HepG2 (cell line): Measurements from ENCODE around the gene MBLAC1. TPM values are rescaled to one million over a fixed set of nuclear protein-coding genes. Genes with fewer than 3 reads are reported as not detected.
A peak's percentile ranks its signal among the peaks of the same experiment; 100 is the strongest.

Experiments
- DMAP1 ChIP-seq: IDR thresholded peaks from 2 replicates; pipeline ENCODE4 v1.6.1; 2016
- FOXA3 ChIP-seq: IDR thresholded peaks from 2 replicates; pipeline ENCODE4 v1.6.1; 2016; ENCODE audit warnings: missing genetic modification reagents, missing compliant biosample characterization
- HOXA3 ChIP-seq: sonication (generic); formaldehyde crosslinking; IDR thresholded peaks from 2 replicates; pipeline ENCODE4 v1.5.0; 2020; ENCODE audit warnings: missing genetic modification reagents
- KDM1A ChIP-seq: IDR thresholded peaks from 2 replicates; pipeline ENCODE4 v1.6.1; 2016; ENCODE audit warnings: missing compliant biosample characterization
- KDM5B ChIP-seq: sonication (generic); formaldehyde crosslinking; IDR thresholded peaks from 2 replicates; pipeline ENCODE4 v1.4.0; 2020; ENCODE audit warnings: missing genetic modification reagents, mild to moderate bottlenecking, borderline replicate concordance
- MED8 ChIP-seq: sonication (generic); formaldehyde crosslinking; IDR thresholded peaks from 2 replicates; pipeline ENCODE4 v1.8.1; 2023; ENCODE audit warnings: mild to moderate bottlenecking, missing genetic modification reagents; ENCODE audit not compliant: insufficient replicate concordance
- SNRNP70 ChIP-seq: fragments of 200-400 bp; formaldehyde crosslinking; IDR thresholded peaks from 2 replicates; pipeline ENCODE4 v1.6.1; 2017; ENCODE audit warnings: mild to moderate bottlenecking, low read depth, low read length, moderate library complexity
- TBP ChIP-seq: sonication (generic); formaldehyde crosslinking; IDR thresholded peaks from 2 replicates; pipeline ENCODE4 v1.5.0; 2020; ENCODE audit warnings: missing genetic modification reagents
- TOPORS ChIP-seq: sonication (generic); formaldehyde crosslinking; IDR thresholded peaks from 2 replicates; pipeline ENCODE4 v1.8.0; 2023; ENCODE audit warnings: mild to moderate bottlenecking, missing genetic modification reagents
- ZNF720 ChIP-seq: sonication (generic); formaldehyde crosslinking; IDR thresholded peaks from 2 replicates; pipeline ENCODE4 v1.4.0; 2020; ENCODE audit warnings: missing genetic modification reagents
- polyA plus RNA-seq, 8 experiments: library from polyadenylated mRNA; depleted of rRNA in 3 of 8; stranded (reverse) in 7 of 8; unstranded in 1 of 8; fragments of >200 nt; fragmentation: Illumina TruSeq in 4 of 8; extraction: Trizol in 4 of 8; gene quantifications; 2 replicates each; pipeline versions ENCODE4 v1.2.1 to v1.2.3, GENCODE V29; 2011 to 2016; ENCODE audit warnings: low read depth in 4 of 8, missing spikeins in 1 of 8, mixed read lengths in 1 of 8; ENCODE audit not compliant: insufficient read depth in 1 of 8
- total RNA-seq, 5 experiments: library from RNA; depleted of rRNA; stranded (reverse); fragments of >200 nt; fragmentation: Illumina TruSeq; extraction: Trizol; gene quantifications; 2 replicates each; pipeline ENCODE4 v1.2.3, GENCODE V29; 2016; ENCODE audit warnings: low read depth in 1 of 5
- TF ChIP-seq, protein P1 (sequence below): sonication (generic); formaldehyde crosslinking; IDR thresholded peaks from 2 replicates; pipeline ENCODE4 v1.4.0; 2020; ENCODE audit warnings: missing genetic modification reagents, borderline replicate concordance
- TF ChIP-seq, protein P2 (sequence below): sonication (generic); formaldehyde crosslinking; IDR thresholded peaks from 2 replicates; pipeline ENCODE4 v1.9.0; 2021; ENCODE audit warnings: missing genetic modification reagents, borderline replicate concordance
- TF ChIP-seq, protein P3 (sequence below): sonication (generic); formaldehyde crosslinking; IDR thresholded peaks from 2 replicates; pipeline ENCODE4 v1.5.0; 2020; ENCODE audit warnings: mild to moderate bottlenecking, missing genetic modification reagents
- TF ChIP-seq, protein P4 (sequence below): sonication (generic); formaldehyde crosslinking; IDR thresholded peaks from 2 replicates; pipeline ENCODE4 v1.5.0; 2020; ENCODE audit warnings: mild to moderate bottlenecking, missing genetic modification reagents, borderline replicate concordance

MBLAC1 gene
- total and polyA plus RNA-seq, 2 of the 13 experiments (the other 11 are each of a cell fraction or from before 2014, with no cell fraction given): 0.79 to 2.1 TPM

DNA sequence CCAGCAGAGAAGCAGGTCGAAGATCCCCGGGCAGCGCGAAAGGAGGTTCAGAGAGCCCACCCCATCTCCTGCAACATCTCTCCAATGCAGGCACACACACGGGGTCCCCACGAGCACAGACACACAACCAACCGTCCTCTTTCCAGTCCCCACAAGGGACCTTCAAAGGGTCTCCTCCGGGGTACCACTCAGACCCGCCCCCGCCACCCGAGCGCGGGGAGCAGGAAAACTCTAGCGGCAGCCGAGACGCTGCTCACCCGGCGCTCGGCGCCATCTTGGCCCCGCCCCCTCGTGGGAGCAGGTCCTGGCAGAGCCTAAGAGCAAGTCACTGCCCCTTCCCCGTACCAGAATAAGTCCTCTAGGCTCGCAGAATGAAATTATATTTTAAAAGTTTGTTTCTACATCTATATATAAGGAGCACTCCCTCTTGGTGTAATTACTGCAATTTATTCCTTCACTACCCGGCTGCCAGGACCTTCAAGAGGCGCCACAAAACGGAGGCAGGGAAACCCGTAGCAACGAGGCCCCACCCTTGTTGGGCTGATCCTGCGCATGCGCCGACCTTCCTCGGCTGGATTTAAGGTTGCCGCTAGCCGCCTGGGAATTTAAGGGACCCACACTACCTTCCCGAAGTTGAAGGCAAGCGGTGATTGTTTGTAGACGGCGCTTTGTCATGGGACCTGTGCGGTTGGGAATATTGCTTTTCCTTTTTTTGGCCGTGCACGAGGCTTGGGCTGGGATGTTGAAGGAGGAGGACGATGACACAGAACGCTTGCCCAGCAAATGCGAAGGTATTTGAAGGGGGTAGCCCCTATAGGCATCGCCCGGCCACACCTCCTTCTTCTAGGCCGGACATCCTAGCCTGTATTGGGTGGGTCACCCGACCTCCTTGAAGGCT, 7.4 kb upstream of the MBLAC1 start, which contains the start of the genes CNPY4 and TAF6 (continued):
- TF ChIP-seq, protein P1, sequence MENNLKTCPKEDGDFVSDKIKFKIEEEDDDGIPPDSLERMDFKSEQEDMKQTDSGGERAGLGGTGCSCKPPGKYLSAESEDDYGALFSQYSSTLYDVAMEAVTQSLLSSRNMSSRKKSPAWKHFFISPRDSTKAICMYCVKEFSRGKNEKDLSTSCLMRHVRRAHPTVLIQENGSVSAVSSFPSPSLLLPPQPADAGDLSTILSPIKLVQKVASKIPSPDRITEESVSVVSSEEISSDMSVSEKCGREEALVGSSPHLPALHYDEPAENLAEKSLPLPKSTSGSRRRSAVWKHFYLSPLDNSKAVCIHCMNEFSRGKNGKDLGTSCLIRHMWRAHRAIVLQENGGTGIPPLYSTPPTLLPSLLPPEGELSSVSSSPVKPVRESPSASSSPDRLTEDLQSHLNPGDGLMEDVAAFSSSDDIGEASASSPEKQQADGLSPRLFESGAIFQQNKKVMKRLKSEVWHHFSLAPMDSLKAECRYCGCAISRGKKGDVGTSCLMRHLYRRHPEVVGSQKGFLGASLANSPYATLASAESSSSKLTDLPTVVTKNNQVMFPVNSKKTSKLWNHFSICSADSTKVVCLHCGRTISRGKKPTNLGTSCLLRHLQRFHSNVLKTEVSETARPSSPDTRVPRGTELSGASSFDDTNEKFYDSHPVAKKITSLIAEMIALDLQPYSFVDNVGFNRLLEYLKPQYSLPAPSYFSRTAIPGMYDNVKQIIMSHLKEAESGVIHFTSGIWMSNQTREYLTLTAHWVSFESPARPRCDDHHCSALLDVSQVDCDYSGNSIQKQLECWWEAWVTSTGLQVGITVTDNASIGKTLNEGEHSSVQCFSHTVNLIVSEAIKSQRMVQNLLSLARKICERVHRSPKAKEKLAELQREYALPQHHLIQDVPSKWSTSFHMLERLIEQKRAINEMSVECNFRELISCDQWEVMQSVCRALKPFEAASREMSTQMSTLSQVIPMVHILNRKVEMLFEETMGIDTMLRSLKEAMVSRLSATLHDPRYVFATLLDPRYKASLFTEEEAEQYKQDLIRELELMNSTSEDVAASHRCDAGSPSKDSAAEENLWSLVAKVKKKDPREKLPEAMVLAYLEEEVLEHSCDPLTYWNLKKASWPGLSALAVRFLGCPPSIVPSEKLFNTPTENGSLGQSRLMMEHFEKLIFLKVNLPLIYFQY (CRISPR knock-in tag): no peak
- no peak for TF ChIP-seq TOPORS
- TF ChIP-seq HOXA3 (CRISPR knock-in tag): peak; percentile 67; the same call in 1 of the 2 replicates
- TF ChIP-seq MED8: no peak
- TF ChIP-seq TBP (CRISPR knock-in tag): no peak
- TF ChIP-seq, protein P2, sequence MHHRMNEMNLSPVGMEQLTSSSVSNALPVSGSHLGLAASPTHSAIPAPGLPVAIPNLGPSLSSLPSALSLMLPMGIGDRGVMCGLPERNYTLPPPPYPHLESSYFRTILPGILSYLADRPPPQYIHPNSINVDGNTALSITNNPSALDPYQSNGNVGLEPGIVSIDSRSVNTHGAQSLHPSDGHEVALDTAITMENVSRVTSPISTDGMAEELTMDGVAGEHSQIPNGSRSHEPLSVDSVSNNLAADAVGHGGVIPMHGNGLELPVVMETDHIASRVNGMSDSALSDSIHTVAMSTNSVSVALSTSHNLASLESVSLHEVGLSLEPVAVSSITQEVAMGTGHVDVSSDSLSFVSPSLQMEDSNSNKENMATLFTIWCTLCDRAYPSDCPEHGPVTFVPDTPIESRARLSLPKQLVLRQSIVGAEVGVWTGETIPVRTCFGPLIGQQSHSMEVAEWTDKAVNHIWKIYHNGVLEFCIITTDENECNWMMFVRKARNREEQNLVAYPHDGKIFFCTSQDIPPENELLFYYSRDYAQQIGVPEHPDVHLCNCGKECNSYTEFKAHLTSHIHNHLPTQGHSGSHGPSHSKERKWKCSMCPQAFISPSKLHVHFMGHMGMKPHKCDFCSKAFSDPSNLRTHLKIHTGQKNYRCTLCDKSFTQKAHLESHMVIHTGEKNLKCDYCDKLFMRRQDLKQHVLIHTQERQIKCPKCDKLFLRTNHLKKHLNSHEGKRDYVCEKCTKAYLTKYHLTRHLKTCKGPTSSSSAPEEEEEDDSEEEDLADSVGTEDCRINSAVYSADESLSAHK (CRISPR knock-in tag): no peak
- TF ChIP-seq, protein P3, sequence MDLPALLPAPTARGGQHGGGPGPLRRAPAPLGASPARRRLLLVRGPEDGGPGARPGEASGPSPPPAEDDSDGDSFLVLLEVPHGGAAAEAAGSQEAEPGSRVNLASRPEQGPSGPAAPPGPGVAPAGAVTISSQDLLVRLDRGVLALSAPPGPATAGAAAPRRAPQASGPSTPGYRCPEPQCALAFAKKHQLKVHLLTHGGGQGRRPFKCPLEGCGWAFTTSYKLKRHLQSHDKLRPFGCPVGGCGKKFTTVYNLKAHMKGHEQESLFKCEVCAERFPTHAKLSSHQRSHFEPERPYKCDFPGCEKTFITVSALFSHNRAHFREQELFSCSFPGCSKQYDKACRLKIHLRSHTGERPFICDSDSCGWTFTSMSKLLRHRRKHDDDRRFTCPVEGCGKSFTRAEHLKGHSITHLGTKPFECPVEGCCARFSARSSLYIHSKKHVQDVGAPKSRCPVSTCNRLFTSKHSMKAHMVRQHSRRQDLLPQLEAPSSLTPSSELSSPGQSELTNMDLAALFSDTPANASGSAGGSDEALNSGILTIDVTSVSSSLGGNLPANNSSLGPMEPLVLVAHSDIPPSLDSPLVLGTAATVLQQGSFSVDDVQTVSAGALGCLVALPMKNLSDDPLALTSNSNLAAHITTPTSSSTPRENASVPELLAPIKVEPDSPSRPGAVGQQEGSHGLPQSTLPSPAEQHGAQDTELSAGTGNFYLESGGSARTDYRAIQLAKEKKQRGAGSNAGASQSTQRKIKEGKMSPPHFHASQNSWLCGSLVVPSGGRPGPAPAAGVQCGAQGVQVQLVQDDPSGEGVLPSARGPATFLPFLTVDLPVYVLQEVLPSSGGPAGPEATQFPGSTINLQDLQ (CRISPR knock-in tag): no peak
- TF ChIP-seq KDM1A (CRISPR knock-in tag): no peak
- TF ChIP-seq, protein P4, sequence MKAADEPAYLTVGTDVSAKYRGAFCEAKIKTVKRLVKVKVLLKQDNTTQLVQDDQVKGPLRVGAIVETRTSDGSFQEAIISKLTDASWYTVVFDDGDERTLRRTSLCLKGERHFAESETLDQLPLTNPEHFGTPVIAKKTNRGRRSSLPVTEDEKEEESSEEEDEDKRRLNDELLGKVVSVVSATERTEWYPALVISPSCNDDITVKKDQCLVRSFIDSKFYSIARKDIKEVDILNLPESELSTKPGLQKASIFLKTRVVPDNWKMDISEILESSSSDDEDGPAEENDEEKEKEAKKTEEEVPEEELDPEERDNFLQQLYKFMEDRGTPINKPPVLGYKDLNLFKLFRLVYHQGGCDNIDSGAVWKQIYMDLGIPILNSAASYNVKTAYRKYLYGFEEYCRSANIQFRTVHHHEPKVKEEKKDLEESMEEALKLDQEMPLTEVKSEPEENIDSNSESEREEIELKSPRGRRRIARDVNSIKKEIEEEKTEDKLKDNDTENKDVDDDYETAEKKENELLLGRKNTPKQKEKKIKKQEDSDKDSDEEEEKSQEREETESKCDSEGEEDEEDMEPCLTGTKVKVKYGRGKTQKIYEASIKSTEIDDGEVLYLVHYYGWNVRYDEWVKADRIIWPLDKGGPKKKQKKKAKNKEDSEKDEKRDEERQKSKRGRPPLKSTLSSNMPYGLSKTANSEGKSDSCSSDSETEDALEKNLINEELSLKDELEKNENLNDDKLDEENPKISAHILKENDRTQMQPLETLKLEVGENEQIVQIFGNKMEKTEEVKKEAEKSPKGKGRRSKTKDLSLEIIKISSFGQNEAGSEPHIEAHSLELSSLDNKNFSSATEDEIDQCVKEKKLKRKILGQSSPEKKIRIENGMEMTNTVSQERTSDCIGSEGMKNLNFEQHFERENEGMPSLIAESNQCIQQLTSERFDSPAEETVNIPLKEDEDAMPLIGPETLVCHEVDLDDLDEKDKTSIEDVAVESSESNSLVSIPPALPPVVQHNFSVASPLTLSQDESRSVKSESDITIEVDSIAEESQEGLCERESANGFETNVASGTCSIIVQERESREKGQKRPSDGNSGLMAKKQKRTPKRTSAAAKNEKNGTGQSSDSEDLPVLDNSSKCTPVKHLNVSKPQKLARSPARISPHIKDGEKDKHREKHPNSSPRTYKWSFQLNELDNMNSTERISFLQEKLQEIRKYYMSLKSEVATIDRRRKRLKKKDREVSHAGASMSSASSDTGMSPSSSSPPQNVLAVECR: peak; percentile 70; the same call in 1 of the 2 replicates
- no peak; the same call in 1 of the 2 replicates for TF ChIP-seq KDM5B (CRISPR knock-in tag)
- TF ChIP-seq DMAP1 (CRISPR knock-in tag): peak; percentile 76; the same call in 1 of the 2 replicates
- no peak for TF ChIP-seq SNRNP70
- TF ChIP-seq FOXA3: no peak; the same call in none of the 2 replicates
- TF ChIP-seq ZNF720: no peak
